ENCODE results near the gene DNAJB7.
"Not testable (repeated sequence)": the region's sequence is repeated elsewhere in the genome, so short reads cannot be mapped to it uniquely, and the experiment has no call there.

DNAJB7 gene

DNA sequence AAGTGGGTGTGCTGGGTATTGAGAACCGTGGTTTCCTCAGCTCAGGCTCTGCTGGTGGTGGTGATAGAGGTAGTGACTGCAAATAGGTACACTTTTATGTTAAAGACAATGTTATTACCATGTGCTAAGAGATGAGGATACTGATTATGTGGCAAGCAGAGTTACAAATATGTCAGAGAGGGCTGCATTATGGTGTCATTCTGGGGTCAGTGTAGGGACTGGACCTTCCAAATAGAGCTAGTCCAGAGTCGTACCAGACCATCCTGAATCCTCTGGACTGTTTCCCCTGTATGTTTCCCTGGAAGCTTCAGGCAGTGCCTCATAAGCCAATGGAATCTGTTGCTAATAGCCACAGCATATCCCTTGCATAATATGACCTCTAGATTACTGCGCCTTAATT is at the start of gene DNAJB7:
TSS of gene DNAJB7 (minus strand) at position 101 of the 400 bp plus-strand sequence. CDS start 119 bp downstream, outside the sequence.
- no peak for DNase-seq

DNA sequence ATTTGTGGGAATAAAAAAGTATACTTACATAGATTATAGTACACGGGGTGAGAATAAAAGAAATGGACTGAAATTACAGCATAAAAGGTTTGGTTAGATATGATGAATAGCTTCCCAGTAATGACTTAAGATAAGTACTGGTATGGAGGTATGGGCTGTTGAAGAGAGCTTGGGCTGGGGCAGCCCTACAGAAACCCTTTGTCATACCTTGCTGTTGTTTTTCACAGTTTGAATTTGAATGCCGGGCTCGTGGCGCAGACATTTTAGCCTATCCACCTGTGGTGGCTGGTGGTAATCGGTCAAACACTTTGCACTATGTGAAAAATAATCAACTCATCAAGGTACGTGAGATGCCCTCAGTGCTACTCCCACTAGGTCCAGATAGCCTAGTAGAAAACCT is 47.0 kb upstream of the DNAJB7 start:
- no peak for DNase-seq

DNA sequence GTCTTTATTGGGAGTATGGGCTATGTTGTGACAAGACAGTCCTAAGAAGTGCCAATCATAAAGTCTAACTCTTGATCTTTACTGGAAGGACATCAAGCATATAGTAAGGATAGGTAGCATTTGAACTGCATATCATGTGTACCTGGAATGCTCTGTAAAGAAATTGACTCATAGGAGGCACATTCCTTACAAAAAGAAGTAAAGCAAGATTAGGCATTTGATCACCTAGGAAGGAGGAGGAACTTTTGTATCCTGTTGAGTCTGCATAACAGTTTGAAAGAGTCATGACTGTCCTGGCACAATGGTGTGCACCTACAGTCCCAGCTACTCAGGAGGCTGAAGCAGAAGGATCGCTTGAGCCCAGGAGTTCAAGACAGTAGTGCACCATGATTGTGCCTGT is 42.2 kb upstream of the DNAJB7 start:
- DNase-seq, result no peak

DNA sequence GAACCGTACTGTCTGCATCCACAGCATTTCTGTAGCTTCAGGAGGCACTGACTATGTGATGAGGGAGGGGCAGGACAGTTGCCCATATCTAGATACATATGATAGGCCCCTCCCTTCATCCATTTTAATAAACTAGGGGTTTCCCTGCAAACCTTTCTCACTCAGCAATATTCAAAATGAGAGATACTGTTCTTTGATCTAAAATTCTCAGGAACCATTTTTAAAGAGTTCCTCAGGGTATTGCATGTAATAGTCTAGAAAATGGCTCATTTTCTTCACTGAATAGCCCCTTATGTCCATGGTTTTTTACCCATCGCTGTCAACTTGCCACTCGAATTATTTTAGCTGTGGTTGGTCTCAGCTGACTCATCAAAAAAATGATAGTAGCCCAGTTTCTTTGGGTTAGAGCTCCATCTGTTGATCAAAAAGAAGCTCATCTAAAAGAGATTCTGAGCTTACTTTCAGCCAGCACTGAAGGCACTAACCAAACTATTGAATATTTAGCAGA is 37.0 kb upstream of the DNAJB7 start:
- DNase-seq, result peak; percentile 3 to 60 (median 32)

DNA sequence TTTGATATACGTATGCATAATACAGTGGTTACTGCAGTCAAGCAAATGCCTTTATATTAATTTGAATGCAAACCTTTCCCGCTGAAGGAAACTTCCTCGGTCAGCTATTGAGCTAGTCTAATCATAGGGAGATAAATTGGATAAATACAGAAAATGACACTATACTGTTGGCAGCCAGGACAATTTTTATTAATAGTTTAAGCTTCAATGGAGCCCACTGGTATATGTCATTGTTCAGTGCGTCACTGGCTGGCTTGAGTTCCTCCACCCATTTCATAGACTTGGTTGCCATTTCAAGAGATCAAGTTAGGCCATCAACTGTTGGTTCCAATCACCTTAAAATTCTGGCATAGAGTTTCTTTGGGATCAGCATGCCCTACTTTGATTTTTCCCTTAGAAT is 32.5 kb upstream of the DNAJB7 start:
- DNase-seq, result no peak

DNA sequence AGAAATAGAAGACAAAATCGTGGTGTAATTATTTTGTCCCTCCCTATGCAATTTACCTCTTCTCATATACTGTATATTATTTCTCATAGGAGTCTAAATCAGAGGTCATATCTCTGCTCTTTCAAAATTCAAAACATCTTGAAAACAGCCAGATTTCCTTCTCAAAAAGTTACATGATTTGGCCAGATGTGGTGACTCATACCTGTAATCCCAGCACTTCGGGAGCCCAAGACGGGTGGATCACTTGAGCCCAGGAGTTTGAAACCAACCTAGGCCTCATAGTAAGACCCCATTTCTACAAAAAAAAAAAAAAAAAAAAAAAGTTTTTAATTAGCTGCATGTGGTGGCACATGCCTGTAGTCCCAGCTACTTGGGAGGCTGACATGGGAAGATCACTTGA is 29.0 kb upstream of the DNAJB7 start:
- no peak for DNase-seq

DNA sequence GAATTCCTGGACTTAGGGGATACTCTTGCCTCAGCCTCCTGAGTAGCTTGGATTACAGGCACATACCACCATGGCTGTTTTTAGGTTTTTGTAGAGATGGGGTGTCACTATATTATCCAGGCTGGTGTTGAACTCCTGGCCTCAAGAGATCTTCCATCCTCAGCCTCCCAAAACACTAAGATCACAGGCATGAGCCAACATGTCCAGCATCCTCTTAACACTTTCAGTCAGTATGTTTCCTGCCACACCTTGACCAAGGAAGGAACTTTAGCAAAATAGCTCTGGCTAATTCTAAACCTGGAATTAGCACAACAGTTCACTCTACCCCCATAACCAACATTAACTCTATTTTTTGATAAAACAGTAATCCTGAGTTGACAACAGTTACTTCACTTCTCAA is 27.2 kb upstream of the DNAJB7 start:
- DNase-seq, result no peak

DNA sequence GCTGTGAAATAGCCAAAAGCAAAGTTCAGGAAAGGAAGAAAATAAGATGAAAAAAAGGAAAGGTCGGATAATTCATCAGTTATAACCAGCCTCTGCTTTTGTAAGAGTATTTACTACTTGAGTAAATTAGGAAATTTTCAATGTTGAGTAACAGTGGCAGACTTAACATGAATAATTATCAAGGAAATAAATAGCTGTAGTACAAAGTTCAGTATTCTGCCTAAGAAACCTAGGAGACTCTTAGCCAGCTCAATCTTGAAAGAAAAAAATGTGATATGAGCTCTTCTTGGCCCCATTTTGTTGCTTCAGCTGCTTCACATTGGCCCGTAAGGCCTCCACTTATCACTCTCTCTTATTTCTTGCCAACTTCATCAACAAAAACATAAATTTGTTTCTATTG is 17.0 kb upstream of the DNAJB7 start:
- DNase-seq, result no peak

DNA sequence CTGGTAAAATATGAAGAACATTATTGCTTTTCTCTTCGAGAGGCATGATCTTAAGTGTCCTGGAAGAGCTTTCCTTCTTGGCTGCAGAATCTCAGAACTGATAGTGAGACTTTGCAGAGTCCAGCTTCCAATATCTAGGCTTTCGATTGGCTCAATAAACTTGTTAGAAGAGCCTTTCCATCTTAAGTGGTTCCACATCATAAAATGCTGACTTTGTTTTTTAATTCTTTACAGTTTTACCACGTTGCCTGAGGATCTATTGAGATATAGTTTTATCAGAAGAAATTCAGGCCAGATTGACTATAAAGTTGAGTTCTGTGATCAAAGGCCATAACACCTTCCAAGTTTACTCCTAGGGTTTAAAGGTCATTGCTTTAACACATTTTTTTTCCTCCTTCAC is 15.6 kb upstream of the DNAJB7 start:
- no peak for DNase-seq

DNA sequence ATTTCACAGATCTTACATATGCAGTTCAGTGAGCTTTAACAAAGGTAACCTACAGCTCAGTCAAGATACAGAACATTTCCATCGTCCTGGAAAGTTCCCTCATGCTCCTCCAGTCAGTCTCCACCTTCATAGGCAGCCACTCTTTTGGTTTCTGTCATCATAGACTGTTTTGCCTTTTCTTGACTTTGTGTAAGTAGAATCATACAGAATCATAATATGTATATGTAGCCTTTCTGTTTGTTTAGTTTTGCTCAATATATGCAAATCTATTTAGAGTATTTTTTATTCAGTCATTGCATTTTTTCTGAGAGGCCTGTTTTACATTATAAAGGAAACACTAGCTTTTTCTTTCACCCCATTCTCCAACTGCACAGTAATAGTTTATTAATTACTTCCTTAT is 15.0 kb upstream of the DNAJB7 start:
- no peak for DNase-seq

DNA sequence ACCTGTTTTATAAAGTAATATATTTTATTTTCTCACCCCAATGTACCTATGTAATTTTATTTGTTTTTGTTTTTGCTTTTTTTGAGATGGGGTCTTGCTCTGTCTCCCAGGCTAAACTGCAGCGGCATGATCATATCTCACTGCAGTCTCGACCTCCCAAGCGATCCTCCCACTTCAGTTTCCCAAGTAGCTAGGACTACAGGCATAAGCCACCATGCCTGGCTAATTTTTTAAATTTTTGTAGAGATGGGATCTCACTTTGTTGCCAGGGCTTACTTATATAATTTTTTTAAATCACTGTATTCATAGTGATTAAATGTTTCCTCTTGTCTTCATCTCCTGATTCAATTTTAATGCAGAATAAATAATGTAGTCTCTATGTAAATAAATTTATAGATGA is 13.2 kb upstream of the DNAJB7 start:
- no peak for DNase-seq

DNA sequence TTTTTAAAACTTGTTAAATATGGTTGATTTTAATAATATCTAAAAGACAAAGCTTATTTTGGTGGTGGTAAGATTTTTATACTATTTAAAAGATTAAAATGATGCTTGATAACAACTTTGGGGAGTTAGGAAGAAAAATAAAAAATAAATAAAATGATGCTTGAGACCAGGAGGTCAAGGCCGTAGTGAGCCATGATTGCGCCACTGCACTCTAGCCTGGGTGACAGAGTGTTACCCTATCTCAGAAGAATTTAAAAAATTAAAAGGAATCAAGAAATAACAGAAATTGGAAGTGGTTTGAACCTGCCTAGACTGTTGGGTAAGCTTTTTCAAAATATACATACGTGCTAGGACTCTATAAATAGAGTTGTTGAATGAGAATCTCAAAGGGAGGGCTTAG is 12.1 kb upstream of the DNAJB7 start:
- no peak for DNase-seq

DNA sequence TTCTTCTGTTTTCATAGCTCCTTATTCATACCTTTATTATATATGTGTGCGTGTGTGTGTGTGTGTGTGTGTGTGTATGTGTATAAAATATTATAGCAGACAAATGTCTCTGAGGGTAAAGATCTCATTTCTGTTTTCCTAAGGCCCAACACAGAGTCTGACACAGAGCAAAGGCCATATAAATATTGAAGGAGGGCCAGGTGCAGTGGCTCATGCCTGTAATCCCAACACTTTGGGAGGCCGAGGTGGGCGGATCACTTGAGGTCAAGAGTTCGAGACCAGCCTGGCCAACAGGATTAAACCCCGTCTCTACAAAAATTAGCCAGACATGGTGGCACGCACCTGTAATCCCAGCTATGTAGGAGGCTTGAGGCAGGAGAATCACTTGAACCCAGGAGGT is 6.5 kb upstream of the DNAJB7 start:
- DNase-seq, result not testable (repeated sequence)

DNA sequence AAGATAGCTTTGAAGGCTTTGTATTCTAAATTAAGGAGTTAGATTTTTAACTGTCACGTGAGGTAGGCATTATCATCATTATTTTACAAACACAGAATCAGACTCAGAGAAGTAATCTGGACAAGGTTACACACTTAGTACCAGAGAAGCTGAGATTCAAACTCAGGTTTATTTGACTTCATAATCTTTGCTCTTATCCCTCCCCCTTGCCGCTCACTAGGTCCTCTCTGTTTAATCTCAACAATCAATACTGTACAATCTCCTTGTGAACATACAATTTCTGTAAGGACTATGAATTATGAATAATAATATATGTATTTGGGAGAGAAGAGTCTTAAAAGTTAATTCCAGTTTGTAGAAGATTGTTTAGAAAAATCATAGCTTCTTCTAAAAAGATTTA is 5.2 kb upstream of the DNAJB7 start:
- DNase-seq, result no peak

DNA sequence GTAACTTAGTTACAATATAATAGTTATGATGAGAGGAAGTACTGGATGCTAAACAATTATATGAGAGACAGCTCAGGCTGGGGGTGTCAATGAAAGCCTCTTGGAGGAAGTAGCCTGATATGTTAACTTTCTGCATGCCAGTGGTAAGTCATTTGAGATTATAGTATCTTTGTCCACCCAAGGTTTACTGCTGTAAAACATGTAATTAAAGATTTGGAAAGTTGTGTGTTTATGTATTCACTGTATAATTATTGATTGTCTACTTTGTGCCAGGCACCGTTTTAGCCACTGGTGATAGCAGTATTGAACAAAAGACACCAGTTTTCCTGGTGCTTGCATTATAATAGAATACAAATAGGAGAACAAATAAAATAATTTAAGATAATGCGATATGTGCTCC is 624 bp upstream of the DNAJB7 start:
- DNase-seq, result no peak

DNA sequence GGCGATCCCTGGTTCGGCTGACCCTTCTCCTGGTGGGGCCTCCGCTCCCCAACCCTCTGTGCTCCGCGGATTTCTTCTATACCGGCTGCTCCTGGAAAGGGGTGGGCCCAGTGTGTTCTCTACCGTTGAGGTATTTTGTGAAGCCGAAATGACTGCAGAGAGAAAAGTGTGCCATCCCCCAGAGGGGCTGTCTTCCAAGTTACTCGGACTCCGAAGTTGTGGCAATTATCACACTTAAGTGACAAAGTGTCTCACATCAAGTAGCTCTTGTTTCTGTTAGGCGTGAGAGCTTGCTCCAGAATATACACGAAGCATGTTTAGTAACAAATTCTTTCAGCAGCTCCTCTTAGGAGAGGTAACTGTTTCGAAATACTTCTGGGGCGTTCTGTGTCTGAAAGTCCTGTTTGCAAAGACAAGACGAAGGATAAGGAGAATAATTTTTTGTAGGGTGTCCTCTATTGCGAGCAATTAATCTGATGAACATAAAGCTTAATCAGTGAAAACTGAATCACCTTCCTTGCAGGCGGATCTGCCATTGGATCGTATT is 4.5 kb downstream of the DNAJB7 start:
- DNase-seq, result no peak

DNA sequence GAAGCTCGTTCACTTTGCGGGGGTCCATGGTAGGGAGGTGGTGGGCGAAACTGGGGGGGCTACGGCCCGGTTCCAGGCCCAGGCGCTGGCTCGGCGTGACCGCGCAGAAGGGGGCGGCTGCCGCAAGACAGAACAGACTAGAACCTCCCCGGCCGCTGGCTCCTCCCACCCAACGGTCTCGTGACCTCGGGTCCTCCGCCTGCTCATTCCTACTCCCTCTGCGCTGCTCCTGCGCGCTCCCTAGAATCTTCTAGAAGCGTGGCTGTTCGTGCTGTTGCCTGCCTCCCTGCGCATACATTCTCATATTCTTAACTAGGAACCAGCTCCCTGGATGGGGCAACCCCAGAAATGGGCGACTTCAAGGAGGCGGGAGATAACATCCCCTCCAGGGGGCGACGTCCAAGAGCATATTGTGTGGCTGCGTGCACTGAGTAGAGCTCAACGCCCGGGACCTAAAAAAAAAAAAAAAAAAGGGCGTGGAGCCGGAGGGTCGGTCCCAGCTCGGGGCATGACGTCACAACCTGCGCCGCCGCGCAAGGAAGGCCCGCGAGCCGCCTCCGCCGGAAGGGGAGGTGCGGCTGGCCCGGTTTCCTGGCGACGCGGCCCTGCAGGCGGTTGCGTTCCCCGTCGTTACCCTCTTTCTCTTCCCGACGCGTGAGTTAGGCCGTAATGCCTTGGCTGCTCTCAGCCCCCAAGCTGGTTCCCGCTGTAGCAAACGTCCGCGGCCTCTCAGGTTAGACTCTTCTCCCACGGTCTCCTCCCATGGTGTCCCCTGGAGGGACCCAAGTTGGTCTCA is 5.2 kb downstream of the DNAJB7 start, which contains the start of the genes ST13 and XPNPEP3:
TSS of gene ST13 (minus strand) at position 127 of the 796 bp plus-strand sequence. CDS start at position 28, 99 bp downstream.
TSS of gene XPNPEP3 (plus strand) at position 636 of the 796 bp plus-strand sequence. CDS start at position 670, 34 bp downstream.
- DNase-seq, result peak; percentile 85 to 98 (median 93)

DNA sequence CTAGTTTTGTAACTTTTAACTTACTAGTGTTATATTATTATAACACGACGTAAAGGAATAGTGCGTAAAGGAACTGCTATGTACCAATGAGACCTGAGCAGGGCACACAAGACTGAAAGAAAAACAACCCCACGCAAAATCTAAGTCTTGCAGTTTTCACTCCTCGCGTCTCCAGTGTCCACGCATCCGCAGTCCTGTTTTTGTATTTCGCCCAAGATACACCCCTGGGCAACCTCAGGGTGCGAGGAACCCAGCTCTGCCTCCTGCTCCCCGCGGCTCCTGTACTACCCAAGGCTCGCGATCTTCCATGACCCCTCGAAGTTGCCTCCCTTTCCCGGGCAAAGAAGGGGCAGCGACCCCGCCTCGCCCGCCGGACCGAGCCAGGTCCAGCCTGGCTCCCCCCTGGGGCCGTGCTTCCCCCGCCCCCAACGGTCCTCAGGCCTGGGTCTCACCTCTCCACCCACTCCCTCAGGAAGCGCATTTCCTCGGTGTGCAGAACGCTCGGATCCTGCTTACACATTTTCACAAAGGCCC is 5.9 kb downstream of the DNAJB7 start:
- peak in 2 of 3 experiments; percentile 77 to 78 for DNase-seq

DNA sequence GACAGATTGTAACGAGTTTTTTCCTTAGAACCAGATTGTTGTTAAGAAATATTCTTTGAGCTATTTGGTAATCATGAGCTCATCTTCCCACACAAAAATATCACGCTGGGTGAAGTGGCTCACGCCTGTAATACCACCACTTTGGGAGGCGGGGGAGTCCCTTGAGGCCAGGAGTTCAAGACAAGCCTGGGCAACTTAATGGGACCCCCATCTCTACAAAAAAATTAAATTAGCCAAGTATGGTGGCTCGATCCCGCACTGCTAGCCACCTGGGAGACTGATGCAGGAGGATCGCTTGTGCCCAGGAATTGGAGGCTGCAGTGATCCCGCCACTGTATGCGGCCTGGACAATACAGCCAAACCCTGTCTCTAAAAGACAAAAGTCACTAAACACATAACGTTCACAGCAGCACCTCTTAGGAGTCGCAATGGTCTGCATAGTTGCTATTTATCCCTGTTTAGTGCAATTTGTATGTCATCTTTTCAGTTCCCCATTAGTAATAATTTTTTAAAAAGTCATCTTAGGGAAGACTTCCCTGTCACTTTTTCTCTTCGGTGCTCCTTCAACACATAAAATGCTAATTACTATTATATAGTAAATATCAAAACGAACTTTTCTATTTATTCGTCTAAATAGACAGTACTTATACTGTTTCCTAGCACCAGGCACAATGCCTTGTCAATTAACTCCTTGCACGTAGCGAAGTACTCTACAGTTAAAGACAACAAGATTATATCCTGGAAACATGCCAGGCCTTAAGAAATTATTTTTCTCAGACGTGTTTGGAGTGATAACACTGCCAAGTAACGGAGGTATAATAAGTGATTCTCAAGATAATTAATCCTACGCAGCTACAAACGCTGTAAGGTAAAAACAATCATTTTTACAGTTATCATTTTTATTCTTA is 6.6 kb downstream of the DNAJB7 start:
- DNase-seq, result peak in 2 of 3 experiments; percentile 7 to 38

DNA sequence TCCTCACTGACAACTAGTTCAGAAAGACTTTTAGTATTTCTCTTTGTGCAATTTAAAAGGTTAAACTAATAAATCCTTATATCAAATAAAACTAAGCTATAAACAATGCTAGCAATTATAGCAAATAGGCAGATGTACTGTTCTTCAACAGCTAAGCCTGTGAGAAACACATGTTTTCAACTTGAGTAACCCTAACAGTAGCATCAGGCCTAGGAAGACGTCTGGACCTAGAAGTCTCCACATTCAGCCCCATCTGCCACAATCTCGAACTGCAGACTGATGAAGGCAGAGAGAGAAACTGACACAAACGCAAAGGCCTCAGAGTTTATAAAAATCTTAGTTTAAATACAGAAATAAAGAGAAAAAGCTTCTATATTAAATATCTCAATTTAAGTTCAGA is 8.0 kb downstream of the DNAJB7 start:
- no peak for DNase-seq

DNA sequence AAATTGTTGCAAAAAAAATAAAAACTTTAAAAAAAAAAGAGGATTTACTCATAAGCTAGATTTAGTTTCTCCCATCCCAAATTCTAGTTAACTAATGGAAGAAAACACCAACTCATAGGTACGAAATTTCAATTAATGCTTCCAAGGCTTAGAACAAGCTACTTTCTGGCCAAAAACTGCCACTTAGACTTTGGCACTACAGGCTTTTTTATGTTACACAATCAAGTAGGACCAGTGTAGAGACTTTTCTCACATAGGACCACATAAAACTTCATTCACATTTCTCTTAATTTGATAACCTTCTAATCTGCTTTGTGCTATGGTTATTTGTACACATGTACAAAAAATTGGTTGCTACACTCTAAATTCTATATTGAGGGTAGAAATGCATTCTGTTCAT is 8.6 kb downstream of the DNAJB7 start:
- DNase-seq, result no peak

DNA sequence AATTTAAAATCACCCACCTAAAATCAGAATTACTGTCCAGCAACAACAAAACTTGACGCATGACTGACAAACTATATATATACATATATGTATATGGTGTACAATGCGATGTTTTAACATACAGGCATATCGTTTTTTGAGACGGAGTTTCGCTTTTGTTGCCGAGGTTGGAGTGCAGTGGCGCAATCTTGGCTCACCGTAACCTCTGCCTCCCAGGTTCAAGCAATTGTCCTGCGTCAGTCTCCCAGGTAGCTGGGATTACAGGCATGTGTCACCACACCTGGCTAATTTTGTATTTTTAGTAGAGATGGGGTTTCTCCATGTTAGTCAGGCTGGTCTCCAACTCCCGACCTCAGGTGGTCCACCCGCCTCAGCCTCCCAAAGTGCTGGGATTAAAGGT is 16.1 kb downstream of the DNAJB7 start:
- DNase-seq, result not testable (repeated sequence)

DNA sequence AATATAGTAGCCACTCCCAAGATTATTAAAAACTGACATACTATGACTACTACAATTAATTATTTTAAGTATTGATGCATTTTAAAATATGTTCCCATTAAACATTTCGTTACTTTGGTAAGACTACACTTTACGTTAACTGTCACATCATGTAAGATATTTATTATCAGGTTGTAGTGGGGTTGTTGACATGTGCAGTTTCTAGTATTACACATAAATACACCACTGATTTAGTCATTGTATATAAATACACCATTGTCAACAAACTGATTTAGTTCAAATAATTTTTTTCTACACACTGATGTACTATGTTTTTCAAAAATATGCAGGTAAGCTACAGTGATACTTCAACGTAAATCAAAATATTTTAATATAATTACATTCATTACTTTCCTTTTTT is 17.0 kb downstream of the DNAJB7 start:
- DNase-seq, result no peak

Measured in NCI-H1417 (cell line).